SK-N-MC (cell line): ENCODE measurements around the gene TXNDC11.

Source experiments
- EZH2 ChIP-seq: fragments of 200-600 bp; sonication (generic); IDR thresholded peaks from one replicate; pipeline ENCODE4 v1.6.1; 2017; ENCODE audit warnings: antibody characterized with exemption
- FOXP2 ChIP-seq: optimal IDR thresholded peaks from 2 replicates; pipeline ENCODE3; 2011; ENCODE audit warnings: mild to moderate bottlenecking, moderate library complexity; ENCODE audit not compliant: insufficient read depth; ENCODE audit errors: extremely low read length, control extremely low read depth
- POLR2AphosphoS5 ChIP-seq: IDR thresholded peaks from 2 replicates; pipeline ENCODE4 v1.6.1; 2012; ENCODE audit warnings: mild to moderate bottlenecking, low read depth, low read length, borderline replicate concordance

DNA sequence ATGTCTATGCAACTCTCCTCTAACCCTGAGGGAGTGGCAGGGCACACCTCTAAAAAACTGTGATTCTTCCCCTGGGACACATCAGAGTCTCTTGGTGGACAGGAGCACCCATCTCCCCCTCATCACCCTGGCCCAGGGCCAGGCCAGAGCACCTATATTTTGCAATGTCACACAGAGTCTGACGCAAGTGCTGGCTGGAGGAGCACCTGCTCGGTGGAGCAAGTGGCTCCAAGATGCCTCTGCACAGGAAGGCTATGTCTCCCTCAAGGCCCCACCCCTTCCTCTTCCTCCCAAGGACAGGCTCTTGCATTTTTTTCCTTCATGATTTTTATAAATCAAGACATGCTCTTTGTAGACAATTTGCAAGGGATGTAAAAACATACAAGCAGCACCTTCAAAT, 61.1 kb downstream of the TXNDC11 start:
- TF ChIP-seq POLR2AphosphoS5 (no peak), EZH2 (no peak), FOXP2 (no peak)
